Activated T-cell treated with anti-CD3 and anti-CD28 coated beads for 48 hours (primary cell): ENCODE results near the gene NHS.

ENCODE experiments used
- DNase-seq: peaks from one replicate; pipeline ENCODE4 v3.0.0-alpha.2; 2020; ENCODE audit warnings: low read depth

Gene NHS

GRCh38 chrX:17736856-17737709, 362.1 kb downstream of the NHS start, which contains the start of gene SCML1:
Gene SCML1, plus strand, starts transcription at chrX:17737493. Its CDS starts 6,694 bp downstream, at chrX:17744187.
- DNase-seq = peak; percentile 85

GRCh38 chrX:17737710-17737985, 362.6 kb downstream of the NHS start:
- no peak for DNase-seq

GRCh38 chrX:17737986-17738713, 363.1 kb downstream of the NHS start:
- peak; percentile 17 for DNase-seq

- DNase-seq = no peak
These were observed 363.9 kb downstream of the NHS start for GRCh38 chrX:17738737-17739535.

GRCh38 chrX:17740137-17741122, 365.4 kb downstream of the NHS start:
- DNase-seq = no peak

- DNase-seq = no peak
These were observed 366.1 kb downstream of the NHS start for GRCh38 chrX:17741123-17741511.

GRCh38 chrX:17743913-17744312, 368.9 kb downstream of the NHS start:
- no peak for DNase-seq

GRCh38 chrX:17744896-17745523, 370.0 kb downstream of the NHS start:
- no peak for DNase-seq

GRCh38 chrX:17747692-17748091, 372.7 kb downstream of the NHS start:
- DNase-seq = no peak

GRCh38 chrX:17748684-17749083, 373.7 kb downstream of the NHS start:
- no peak for DNase-seq

- no peak for DNase-seq
These were observed 375.4 kb downstream of the NHS start for GRCh38 chrX:17750436-17750835.

- no peak for DNase-seq
These were observed 383.4 kb downstream of the NHS start for GRCh38 chrX:17758382-17758781.

GRCh38 chrX:17759990-17760389, 385.0 kb downstream of the NHS start:
- no peak for DNase-seq

GRCh38 chrX:17767734-17768133, 392.7 kb downstream of the NHS start:
- DNase-seq = no peak

GRCh38 chrX:17768997-17769396, 394.0 kb downstream of the NHS start:
- no peak for DNase-seq

GRCh38 chrX:17769701-17770269, 394.8 kb downstream of the NHS start:
- no peak for DNase-seq

- DNase-seq = no peak
These were observed 398.3 kb downstream of the NHS start for GRCh38 chrX:17773221-17773876.

- no peak for DNase-seq
These were observed 399.1 kb downstream of the NHS start for GRCh38 chrX:17774053-17774452.

- no peak for DNase-seq
These were observed 404.0 kb downstream of the NHS start for GRCh38 chrX:17778997-17779396.

- DNase-seq = no peak
These were observed 404.4 kb downstream of the NHS start for GRCh38 chrX:17779434-17779833.
